HepG2 (cell line): ENCODE results near the gene ECD. TPM values are rescaled to one million over a fixed set of nuclear protein-coding genes. Genes with fewer than 3 reads are reported as not detected.
A peak's percentile ranks its signal among the peaks of the same experiment; 100 is the strongest.

ENCODE experiments used
- ETV6 ChIP-seq: sonication (generic); formaldehyde crosslinking; conservative IDR thresholded peaks from 2 replicates; pipeline ENCODE4 v1.4.0; 2020; ENCODE audit warnings: missing genetic modification reagents
- MXD4 ChIP-seq: IDR thresholded peaks from 2 replicates; pipeline ENCODE4 v1.6.1; 2016; ENCODE audit warnings: mild to moderate bottlenecking, missing biosample characterization, missing genetic modification reagents
- SALL1 ChIP-seq: sonication (generic); formaldehyde crosslinking; IDR thresholded peaks from 2 replicates; pipeline ENCODE4 v1.8.0; 2022; ENCODE audit warnings: mild to moderate bottlenecking, missing genetic modification reagents
- SALL2 ChIP-seq: sonication (generic); formaldehyde crosslinking; IDR thresholded peaks from 2 replicates; pipeline ENCODE4 v1.8.1; 2023; ENCODE audit warnings: mild to moderate bottlenecking, missing genetic modification reagents, inconsistent platforms
- TRIM24 ChIP-seq: sonication (generic); formaldehyde crosslinking; IDR thresholded peaks from 2 replicates; pipeline ENCODE4 v1.8.0; 2022; ENCODE audit warnings: mild to moderate bottlenecking, missing genetic modification reagents
- YEATS2 ChIP-seq: sonication (generic); formaldehyde crosslinking; IDR thresholded peaks from 2 replicates; pipeline ENCODE4 v1.4.0; 2020; ENCODE audit warnings: missing genetic modification reagents, borderline replicate concordance
- ZBTB7A ChIP-seq: sonication (generic); formaldehyde crosslinking; IDR thresholded peaks from 2 replicates; pipeline ENCODE4 v1.8.0; 2022; ENCODE audit warnings: mild to moderate bottlenecking, missing genetic modification reagents
- ZFP37 ChIP-seq: sonication (generic); formaldehyde crosslinking; IDR thresholded peaks from 2 replicates; pipeline ENCODE4 v1.4.0; 2020; ENCODE audit warnings: missing genetic modification reagents, borderline replicate concordance
- ZFP62 ChIP-seq: sonication (generic); formaldehyde crosslinking; IDR thresholded peaks from 2 replicates; pipeline ENCODE4 v1.4.0; 2020; ENCODE audit warnings: missing genetic modification reagents
- ZNF264 ChIP-seq: sonication (generic); formaldehyde crosslinking; IDR thresholded peaks from 2 replicates; pipeline ENCODE4 v1.4.0; 2020; ENCODE audit warnings: missing genetic modification reagents
- polyA plus RNA-seq, 8 experiments: library from polyadenylated mRNA; depleted of rRNA in 3 of 8; stranded (reverse) in 7 of 8; unstranded in 1 of 8; fragments of >200 nt; fragmentation: Illumina TruSeq in 4 of 8; extraction: Trizol in 4 of 8; gene quantifications; 2 replicates each; pipeline versions ENCODE4 v1.2.1 to v1.2.3, GENCODE V29; 2011 to 2016; ENCODE audit warnings: low read depth in 4 of 8, missing spikeins in 1 of 8, mixed read lengths in 1 of 8; ENCODE audit not compliant: insufficient read depth in 1 of 8
- total RNA-seq, 5 experiments: library from RNA; depleted of rRNA; stranded (reverse); fragments of >200 nt; fragmentation: Illumina TruSeq; extraction: Trizol; gene quantifications; 2 replicates each; pipeline ENCODE4 v1.2.3, GENCODE V29; 2016; ENCODE audit warnings: low read depth in 1 of 5
- TF ChIP-seq, protein P1 (sequence below): sonication (generic); formaldehyde crosslinking; IDR thresholded peaks from 2 replicates; pipeline ENCODE4 v1.4.0; 2020; ENCODE audit warnings: missing genetic modification reagents
- TF ChIP-seq, protein P2 (sequence below): sonication (generic); formaldehyde crosslinking; IDR thresholded peaks from 2 replicates; pipeline ENCODE4 v1.8.0; 2022; ENCODE audit warnings: mild to moderate bottlenecking, missing genetic modification reagents, borderline replicate concordance
- TF ChIP-seq, protein P3 (sequence below): sonication (generic); formaldehyde crosslinking; IDR thresholded peaks from 2 replicates; pipeline ENCODE4 v1.4.0; 2020; ENCODE audit warnings: missing genetic modification reagents
- TF ChIP-seq, protein P4 (sequence below): sonication (generic); formaldehyde crosslinking; IDR thresholded peaks from 2 replicates; pipeline ENCODE4 v1.4.0; 2020; ENCODE audit warnings: missing genetic modification reagents
- TF ChIP-seq, protein P5 (sequence below): IDR thresholded peaks from 2 replicates; pipeline ENCODE4 v1.4.0; 2020; ENCODE audit warnings: mild to moderate bottlenecking, missing genetic modification reagents

Gene ECD
- total and polyA plus RNA-seq, 2 of the 13 experiments (the other 11 are each of a cell fraction or from before 2014, with no cell fraction given): 21.5 to 27.6 TPM

DNA sequence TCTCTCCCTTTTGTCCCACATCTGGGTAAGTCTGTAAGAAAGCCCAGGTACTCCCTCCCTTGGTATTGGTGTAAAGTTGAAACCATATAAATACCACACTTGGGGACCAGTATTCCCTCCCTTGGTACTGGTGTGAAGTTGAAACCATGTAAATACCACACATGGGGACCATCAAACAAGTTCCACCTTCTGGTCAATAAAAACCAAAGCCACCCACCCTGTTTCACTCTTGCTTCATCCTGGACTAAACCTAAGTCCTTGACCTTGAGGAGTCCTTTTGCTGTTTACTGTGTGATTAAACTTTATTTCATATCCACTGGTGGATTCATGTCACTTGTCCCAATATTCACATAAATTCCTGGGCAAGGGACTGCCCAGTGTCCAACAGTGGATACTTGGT lies 79.5 kb downstream of the ECD start (continued):
- TF ChIP-seq ZFP37 (no peak), ZNF264 (CRISPR knock-in tag) (0 out of 2 replicates have a peak, but pooled peaks have one; percentile 23), TRIM24 (no peak), YEATS2 (CRISPR knock-in tag) (no peak), SALL1 (CRISPR knock-in tag) (peak; percentile 80; the same call in 1 of the 2 replicates), ETV6 (CRISPR knock-in tag) (no peak), ZFP62 (CRISPR knock-in tag) (no peak), ZBTB7A (CRISPR knock-in tag) (no peak), MXD4 (CRISPR knock-in tag) (no peak), SALL2 (CRISPR knock-in tag) (no peak)
- TF ChIP-seq, protein P1, sequence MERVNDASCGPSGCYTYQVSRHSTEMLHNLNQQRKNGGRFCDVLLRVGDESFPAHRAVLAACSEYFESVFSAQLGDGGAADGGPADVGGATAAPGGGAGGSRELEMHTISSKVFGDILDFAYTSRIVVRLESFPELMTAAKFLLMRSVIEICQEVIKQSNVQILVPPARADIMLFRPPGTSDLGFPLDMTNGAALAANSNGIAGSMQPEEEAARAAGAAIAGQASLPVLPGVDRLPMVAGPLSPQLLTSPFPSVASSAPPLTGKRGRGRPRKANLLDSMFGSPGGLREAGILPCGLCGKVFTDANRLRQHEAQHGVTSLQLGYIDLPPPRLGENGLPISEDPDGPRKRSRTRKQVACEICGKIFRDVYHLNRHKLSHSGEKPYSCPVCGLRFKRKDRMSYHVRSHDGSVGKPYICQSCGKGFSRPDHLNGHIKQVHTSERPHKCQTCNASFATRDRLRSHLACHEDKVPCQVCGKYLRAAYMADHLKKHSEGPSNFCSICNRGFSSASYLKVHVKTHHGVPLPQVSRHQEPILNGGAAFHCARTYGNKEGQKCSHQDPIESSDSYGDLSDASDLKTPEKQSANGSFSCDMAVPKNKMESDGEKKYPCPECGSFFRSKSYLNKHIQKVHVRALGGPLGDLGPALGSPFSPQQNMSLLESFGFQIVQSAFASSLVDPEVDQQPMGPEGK: peak; percentile 32; the same call in 1 of the 2 replicates
- TF ChIP-seq, protein P2, sequence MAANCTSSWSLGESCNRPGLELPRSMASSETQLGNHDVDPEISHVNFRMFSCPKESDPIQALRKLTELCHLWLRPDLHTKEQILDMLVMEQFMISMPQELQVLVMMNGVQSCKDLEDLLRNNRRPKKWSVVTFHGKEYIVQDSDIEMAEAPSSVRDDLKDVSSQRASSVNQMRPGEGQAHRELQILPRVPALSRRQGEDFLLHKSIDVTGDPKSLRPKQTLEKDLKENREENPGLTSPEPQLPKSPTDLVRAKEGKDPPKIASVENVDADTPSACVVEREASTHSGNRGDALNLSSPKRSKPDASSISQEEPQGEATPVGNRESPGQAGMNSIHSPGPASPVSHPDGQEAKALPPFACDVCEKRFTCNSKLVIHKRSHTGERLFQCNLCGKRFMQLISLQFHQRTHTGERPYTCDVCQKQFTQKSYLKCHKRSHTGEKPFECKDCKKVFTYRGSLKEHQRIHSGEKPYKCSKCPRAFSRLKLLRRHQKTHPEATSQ (CRISPR knock-in tag): no peak
- TF ChIP-seq, protein P3, sequence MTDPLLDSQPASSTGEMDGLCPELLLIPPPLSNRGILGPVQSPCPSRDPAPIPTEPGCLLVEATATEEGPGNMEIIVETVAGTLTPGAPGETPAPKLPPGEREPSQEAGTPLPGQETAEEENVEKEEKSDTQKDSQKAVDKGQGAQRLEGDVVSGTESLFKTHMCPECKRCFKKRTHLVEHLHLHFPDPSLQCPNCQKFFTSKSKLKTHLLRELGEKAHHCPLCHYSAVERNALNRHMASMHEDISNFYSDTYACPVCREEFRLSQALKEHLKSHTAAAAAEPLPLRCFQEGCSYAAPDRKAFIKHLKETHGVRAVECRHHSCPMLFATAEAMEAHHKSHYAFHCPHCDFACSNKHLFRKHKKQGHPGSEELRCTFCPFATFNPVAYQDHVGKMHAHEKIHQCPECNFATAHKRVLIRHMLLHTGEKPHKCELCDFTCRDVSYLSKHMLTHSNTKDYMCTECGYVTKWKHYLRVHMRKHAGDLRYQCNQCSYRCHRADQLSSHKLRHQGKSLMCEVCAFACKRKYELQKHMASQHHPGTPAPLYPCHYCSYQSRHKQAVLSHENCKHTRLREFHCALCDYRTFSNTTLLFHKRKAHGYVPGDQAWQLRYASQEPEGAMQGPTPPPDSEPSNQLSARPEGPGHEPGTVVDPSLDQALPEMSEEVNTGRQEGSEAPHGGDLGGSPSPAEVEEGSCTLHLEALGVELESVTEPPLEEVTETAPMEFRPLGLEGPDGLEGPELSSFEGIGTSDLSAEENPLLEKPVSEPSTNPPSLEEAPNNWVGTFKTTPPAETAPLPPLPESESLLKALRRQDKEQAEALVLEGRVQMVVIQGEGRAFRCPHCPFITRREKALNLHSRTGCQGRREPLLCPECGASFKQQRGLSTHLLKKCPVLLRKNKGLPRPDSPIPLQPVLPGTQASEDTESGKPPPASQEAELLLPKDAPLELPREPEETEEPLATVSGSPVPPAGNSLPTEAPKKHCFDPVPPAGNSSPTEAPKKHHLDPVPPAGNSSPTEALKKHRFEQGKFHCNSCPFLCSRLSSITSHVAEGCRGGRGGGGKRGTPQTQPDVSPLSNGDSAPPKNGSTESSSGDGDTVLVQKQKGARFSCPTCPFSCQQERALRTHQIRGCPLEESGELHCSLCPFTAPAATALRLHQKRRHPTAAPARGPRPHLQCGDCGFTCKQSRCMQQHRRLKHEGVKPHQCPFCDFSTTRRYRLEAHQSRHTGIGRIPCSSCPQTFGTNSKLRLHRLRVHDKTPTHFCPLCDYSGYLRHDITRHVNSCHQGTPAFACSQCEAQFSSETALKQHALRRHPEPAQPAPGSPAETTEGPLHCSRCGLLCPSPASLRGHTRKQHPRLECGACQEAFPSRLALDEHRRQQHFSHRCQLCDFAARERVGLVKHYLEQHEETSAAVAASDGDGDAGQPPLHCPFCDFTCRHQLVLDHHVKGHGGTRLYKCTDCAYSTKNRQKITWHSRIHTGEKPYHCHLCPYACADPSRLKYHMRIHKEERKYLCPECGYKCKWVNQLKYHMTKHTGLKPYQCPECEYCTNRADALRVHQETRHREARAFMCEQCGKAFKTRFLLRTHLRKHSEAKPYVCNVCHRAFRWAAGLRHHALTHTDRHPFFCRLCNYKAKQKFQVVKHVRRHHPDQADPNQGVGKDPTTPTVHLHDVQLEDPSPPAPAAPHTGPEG (CRISPR knock-in tag): no peak
- TF ChIP-seq, protein P4, sequence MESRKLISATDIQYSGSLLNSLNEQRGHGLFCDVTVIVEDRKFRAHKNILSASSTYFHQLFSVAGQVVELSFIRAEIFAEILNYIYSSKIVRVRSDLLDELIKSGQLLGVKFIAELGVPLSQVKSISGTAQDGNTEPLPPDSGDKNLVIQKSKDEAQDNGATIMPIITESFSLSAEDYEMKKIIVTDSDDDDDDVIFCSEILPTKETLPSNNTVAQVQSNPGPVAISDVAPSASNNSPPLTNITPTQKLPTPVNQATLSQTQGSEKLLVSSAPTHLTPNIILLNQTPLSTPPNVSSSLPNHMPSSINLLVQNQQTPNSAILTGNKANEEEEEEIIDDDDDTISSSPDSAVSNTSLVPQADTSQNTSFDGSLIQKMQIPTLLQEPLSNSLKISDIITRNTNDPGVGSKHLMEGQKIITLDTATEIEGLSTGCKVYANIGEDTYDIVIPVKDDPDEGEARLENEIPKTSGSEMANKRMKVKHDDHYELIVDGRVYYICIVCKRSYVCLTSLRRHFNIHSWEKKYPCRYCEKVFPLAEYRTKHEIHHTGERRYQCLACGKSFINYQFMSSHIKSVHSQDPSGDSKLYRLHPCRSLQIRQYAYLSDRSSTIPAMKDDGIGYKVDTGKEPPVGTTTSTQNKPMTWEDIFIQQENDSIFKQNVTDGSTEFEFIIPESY (CRISPR knock-in tag): no peak
- TF ChIP-seq, protein P5, sequence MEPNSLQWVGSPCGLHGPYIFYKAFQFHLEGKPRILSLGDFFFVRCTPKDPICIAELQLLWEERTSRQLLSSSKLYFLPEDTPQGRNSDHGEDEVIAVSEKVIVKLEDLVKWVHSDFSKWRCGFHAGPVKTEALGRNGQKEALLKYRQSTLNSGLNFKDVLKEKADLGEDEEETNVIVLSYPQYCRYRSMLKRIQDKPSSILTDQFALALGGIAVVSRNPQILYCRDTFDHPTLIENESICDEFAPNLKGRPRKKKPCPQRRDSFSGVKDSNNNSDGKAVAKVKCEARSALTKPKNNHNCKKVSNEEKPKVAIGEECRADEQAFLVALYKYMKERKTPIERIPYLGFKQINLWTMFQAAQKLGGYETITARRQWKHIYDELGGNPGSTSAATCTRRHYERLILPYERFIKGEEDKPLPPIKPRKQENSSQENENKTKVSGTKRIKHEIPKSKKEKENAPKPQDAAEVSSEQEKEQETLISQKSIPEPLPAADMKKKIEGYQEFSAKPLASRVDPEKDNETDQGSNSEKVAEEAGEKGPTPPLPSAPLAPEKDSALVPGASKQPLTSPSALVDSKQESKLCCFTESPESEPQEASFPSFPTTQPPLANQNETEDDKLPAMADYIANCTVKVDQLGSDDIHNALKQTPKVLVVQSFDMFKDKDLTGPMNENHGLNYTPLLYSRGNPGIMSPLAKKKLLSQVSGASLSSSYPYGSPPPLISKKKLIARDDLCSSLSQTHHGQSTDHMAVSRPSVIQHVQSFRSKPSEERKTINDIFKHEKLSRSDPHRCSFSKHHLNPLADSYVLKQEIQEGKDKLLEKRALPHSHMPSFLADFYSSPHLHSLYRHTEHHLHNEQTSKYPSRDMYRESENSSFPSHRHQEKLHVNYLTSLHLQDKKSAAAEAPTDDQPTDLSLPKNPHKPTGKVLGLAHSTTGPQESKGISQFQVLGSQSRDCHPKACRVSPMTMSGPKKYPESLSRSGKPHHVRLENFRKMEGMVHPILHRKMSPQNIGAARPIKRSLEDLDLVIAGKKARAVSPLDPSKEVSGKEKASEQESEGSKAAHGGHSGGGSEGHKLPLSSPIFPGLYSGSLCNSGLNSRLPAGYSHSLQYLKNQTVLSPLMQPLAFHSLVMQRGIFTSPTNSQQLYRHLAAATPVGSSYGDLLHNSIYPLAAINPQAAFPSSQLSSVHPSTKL (CRISPR knock-in tag): peak; percentile 84
